IPS-15b (cell line): ENCODE results near the gene KCNK13.

ENCODE experiments used
- H3K27me3 ChIP-seq: one replicate; pipeline ENCODE4 v1.6.1; 2013; ENCODE audit warnings: low read length; ENCODE audit not compliant: control insufficient read depth, insufficient read depth
- H3K36me3 ChIP-seq: one replicate; pipeline ENCODE4 v1.6.1; 2013; ENCODE audit warnings: low read length; ENCODE audit not compliant: control insufficient read depth, insufficient read depth
- H3K4me1 ChIP-seq: one replicate; pipeline ENCODE4 v1.6.1; 2013; ENCODE audit warnings: mild to moderate bottlenecking, low read length; ENCODE audit not compliant: control insufficient read depth, insufficient read depth
- H3K4me3 ChIP-seq: one replicate; pipeline ENCODE4 v1.5.1; 2013; ENCODE audit warnings: low read depth, low read length
- H3K9ac ChIP-seq: one replicate; pipeline ENCODE4 v1.6.1; 2013; ENCODE audit warnings: low read depth, mild to moderate bottlenecking, low read length
- H3K9me3 ChIP-seq: one replicate; pipeline ENCODE4 v1.6.1; 2013; ENCODE audit warnings: mild to moderate bottlenecking, low read length; ENCODE audit not compliant: control insufficient read depth, insufficient read depth

Gene KCNK13

DNA sequence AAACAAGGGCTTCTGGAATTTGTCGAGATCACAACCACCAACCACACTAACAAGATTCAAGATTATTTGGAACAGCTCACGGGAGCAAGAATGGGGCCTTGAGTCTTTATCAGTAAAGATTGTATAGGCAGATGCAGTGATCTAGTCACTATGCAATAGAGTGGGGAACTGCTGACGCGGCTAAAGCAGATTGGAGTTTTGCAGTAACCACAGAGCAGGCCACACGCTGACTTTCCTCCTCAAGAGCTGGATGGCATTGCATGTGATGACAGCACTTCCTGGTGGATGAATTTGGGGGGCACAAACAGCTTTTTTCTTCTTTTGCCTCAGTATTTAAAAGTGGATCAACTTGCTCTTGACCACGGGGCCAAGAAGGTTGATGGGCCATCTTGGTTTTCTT lies 46.0 kb downstream of the KCNK13 start:
- H3K9ac ChIP-seq: no peak overlapping the region
- H3K4me1 ChIP-seq: no peaks in the 10 kb centered on the region
- H3K4me3 ChIP-seq: no peak overlapping the region
- H3K36me3 ChIP-seq: no peaks in the 10 kb centered on the region
- no peaks in the 10 kb centered on the region for H3K27me3 ChIP-seq
- no peaks in the 10 kb centered on the region for H3K9me3 ChIP-seq

DNA sequence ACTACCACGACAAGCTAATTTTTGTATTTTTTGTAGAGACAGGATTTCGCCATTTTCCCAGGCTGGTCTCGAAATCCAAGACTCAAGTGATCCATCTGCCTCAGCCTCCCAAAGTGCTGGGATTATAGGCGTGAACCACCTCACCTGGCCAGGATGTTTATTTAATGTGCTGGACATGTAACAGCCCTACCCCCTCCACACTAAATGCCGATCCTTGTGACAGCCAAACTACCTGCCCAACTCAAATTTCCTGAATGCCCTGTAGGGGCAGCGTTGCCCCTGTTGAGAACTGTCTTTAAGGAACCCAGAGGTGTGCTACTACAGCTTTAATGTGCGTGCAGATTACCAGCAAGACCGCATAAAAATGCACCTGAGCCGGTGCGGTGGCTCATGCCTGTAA lies 48.1 kb downstream of the KCNK13 start:
- Histone ChIP-seq H3K9ac (no peak overlapping the region), H3K36me3 (no peaks in the 10 kb centered on the region), H3K4me3 (no peak overlapping the region), H3K9me3 (no peaks in the 10 kb centered on the region), H3K27me3 (no peaks in the 10 kb centered on the region), H3K4me1 (no peaks in the 10 kb centered on the region)

DNA sequence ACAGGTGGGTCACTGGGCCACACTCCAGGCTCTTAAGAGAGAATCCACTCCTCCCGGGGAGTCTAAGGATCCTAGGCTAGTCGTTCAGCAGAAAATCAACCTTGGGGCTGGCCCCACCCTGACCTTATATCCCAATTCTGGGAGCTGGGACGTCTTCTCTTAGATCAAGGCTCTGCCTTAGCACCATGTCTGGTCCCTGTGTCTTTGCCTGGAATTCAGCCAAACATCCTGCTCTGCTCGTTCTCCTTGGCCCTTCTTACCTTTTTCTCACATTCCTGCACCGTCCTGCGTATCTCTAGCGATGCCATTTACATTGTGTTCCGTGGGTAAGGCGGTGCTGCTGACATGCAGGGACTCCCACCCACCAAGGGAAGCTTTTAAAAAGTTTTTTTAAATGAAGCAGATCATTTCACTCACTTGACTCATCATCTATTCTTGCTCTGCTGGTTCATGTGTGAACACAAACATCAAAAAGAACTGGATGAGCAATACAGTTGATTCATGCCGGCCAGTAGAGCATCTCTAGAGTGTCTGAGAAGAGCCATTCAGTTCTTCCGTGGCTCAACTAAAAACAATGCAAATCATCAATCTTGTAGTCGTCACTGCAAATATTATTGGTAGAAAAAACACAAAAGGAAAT lies 50.2 kb downstream of the KCNK13 start:
- Histone ChIP-seq H3K9me3 (no peaks in the 10 kb centered on the region), H3K4me1 (no peaks in the 10 kb centered on the region), H3K4me3 (no peak overlapping the region), H3K36me3 (no peaks in the 10 kb centered on the region), H3K27me3 (no peaks in the 10 kb centered on the region), H3K9ac (no peak overlapping the region)

DNA sequence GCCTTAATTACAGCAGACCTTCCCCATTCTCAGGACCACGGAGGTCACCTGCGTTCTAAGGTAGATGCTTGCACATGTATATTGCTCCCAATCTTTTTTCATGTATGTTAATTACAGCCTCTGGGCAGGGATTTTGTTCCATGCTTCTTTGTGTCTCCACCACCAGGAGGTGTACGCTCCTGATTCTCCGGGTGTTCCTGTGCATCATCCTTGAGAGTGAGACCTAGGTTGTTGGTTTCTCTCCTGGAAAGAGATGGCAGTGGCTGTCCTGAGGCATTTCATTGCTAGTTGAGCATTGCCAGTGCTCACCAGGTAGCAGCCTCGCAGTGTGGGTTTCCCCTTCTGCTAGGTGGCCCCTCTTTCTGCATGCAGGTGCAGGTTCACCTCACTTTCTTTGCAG lies 52.8 kb downstream of the KCNK13 start:
- no peak overlapping the region for H3K9ac ChIP-seq
- H3K9me3 ChIP-seq: no peaks in the 10 kb centered on the region
- H3K4me3 ChIP-seq: no peak overlapping the region
- no peaks in the 10 kb centered on the region for H3K4me1 ChIP-seq
- H3K36me3 ChIP-seq: no peaks in the 10 kb centered on the region
- H3K27me3 ChIP-seq: no peaks in the 10 kb centered on the region

DNA sequence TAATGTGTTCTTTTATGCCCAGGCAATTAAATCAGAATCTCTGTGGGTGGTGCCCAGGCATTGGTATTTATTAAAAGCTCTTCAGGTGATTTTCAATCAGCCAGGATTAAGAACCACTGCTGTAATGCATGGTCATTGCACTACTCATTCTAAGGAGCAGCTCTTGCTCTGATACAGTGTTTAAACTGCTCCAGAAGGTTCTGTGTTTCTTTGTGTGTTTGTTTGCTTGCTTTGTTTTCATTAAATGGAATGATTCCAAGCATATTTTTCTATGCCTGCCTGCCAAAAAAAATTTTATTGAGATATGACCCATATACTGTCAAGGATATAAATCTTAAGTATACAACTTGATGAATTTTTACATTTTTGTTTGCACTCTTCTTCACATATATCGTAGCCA lies 54.0 kb downstream of the KCNK13 start:
- H3K4me1 ChIP-seq: no peaks in the 10 kb centered on the region
- no peaks in the 10 kb centered on the region for H3K27me3 ChIP-seq
- H3K9me3 ChIP-seq: no peaks in the 10 kb centered on the region

DNA sequence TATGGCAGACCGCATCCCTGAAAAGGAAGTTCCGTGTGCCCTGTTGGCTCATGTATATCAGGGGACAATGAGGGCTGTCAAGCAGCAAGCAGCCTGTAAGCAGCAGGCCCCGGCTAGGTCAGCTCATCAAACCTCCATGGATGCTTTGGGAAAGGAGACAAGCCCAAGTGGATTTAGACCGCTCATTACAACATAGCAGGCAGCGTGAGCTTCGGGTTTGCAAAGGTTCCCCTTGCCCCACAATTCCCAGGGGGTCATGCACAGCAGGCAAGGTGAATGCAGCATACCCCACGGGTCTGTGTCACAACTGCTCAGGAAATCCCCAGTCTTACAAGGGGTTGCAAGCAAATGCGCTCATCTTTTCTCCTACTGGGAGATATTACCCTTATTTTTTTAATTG lies 54.6 kb downstream of the KCNK13 start:
- Histone ChIP-seq H3K4me1 (no peaks in the 10 kb centered on the region), H3K36me3 (no peaks in the 10 kb centered on the region), H3K27me3 (no peaks in the 10 kb centered on the region), H3K4me3 (no peak overlapping the region), H3K9ac (no peak overlapping the region), H3K9me3 (no peaks in the 10 kb centered on the region)

More for the DNA sequence above, 54.0 kb downstream of the KCNK13 start:
- no peaks in the 10 kb centered on the region for H3K36me3 ChIP-seq
- no peak overlapping the region for H3K9ac ChIP-seq
- no peak overlapping the region for H3K4me3 ChIP-seq

DNA sequence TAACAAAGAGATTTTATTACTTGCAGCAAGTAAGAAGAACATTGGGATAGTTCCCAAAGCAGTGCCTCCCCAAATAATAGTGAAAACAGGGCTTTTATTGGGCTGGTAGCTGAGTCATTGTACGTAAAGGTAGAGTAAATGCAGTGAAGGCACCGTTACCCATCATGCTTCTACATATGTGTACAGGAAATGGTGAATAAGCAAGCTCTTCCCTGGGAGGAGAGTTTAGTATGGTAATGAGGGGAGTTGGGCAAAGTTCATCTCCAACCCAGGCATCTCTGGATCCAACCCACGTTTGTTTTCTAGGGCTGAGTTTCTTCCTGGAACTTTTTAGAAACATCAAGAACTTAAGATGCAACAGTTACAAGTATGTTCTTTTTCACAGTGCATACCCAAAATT lies 56.2 kb downstream of the KCNK13 start:
- Histone ChIP-seq H3K36me3 (no peaks in the 10 kb centered on the region), H3K4me3 (no peak overlapping the region), H3K9ac (no peak overlapping the region), H3K9me3 (no peaks in the 10 kb centered on the region), H3K27me3 (no peaks in the 10 kb centered on the region), H3K4me1 (no peaks in the 10 kb centered on the region)

DNA sequence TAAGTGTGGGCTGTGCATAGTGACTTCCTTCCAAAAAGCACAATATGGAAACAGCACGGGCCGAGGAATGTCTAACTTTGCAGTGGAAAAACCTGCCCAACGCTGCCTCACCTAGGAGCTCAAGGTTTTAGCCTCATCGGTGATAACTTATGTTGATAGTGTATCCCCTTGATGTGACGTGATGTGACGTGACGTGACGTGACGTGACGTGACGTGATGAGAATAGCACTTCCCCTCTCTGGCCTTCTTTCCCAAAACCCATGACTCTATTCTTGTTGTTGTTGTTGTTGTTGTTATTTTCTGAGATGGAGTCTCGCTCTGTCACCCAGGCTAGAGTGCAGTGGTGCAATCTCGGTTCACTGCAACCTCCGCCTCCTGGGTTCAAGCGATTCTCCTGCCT lies 64.5 kb downstream of the KCNK13 start:
- Histone ChIP-seq H3K27me3 (no peaks in the 10 kb centered on the region), H3K4me3 (no peak overlapping the region), H3K4me1 (no peaks in the 10 kb centered on the region), H3K36me3 (no peaks in the 10 kb centered on the region), H3K9me3 (no peaks in the 10 kb centered on the region), H3K9ac (no peak overlapping the region)

DNA sequence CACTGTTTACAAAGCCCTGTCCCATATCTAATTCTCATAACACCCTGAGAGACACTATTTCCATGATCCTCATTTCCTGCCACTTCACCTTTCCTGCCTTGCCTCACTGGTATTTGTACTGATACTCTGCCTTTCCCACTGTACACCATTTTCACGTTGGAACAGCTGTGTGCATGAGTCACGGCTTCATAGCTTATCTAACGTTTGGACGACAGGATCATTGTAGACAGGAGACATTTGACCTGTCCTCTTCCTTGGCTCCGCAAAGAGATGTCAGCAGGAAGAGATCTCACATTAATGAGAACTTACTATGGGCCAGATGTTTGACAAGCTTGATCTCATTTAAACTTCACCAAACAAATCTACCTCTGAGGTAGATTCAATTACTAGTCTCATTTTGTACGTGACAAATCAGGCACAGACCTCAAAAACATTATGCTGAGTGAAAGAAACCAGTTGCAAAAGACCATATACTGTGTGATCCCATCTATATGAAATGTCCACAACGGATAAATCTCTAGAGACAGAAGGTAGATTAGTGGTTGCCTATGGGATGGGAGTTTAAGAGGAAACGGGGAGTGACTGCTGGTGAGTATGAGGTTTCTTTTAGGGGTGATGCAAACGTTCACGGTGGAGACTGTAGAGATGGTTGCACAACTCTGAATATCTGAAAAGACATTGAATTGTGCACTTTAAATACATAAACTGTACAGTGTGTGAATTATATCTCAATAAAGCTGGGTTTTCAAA lies 71.2 kb downstream of the KCNK13 start:
- no peaks in the 10 kb centered on the region for H3K4me1 ChIP-seq
- H3K27me3 ChIP-seq: no peaks in the 10 kb centered on the region
- no peaks in the 10 kb centered on the region for H3K36me3 ChIP-seq
- H3K4me3 ChIP-seq: no peak overlapping the region
- no peaks in the 10 kb centered on the region for H3K9me3 ChIP-seq
- H3K9ac ChIP-seq: no peak overlapping the region

DNA sequence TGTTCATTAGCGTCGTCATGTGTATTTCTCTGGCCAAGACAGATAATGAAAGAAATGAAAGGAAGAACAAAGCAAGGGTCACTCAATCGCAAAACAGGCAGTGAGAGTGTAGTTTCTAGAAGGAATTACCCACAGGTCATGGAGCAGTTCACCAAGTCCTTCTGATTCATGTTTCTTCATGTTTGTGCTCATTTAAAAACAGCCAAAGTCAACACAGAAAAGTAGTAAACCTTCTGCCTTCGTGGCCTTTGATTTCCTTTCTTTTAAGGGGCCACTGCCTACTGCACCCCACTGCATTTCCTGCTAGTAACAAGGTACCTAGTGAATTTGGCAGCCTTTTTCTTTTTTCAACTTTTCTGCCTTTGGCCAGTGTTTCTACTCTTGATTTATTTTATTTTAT lies 75.1 kb downstream of the KCNK13 start:
- Histone ChIP-seq H3K4me3 (no peak overlapping the region), H3K9ac (no peak overlapping the region), H3K36me3 (no peaks in the 10 kb centered on the region), H3K4me1 (no peaks in the 10 kb centered on the region), H3K27me3 (no peaks in the 10 kb centered on the region), H3K9me3 (no peaks in the 10 kb centered on the region)

DNA sequence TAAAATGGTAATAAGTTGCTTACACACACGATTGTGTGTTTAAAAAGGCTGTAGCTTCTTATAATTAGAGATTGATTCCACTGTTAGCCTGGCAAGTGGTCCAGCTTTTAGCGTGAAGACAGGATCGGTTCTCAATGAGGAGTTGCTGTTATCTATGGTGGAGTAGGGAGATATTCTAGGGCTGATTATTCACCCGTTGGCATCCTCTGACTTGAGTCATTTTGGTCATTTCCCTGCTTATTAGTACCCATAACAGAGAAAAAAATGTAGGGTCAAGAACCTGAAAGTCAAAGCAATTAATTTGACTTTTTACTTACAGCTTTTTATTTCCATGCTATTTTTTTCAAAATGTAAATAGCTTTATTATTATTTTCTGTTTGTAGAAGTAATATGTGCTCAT lies 76.0 kb downstream of the KCNK13 start:
- H3K36me3 ChIP-seq: no peaks in the 10 kb centered on the region
- H3K9me3 ChIP-seq: no peaks in the 10 kb centered on the region
- no peak overlapping the region for H3K9ac ChIP-seq
- H3K4me1 ChIP-seq: no peaks in the 10 kb centered on the region
- no peaks in the 10 kb centered on the region for H3K27me3 ChIP-seq
- H3K4me3 ChIP-seq: no peak overlapping the region

DNA sequence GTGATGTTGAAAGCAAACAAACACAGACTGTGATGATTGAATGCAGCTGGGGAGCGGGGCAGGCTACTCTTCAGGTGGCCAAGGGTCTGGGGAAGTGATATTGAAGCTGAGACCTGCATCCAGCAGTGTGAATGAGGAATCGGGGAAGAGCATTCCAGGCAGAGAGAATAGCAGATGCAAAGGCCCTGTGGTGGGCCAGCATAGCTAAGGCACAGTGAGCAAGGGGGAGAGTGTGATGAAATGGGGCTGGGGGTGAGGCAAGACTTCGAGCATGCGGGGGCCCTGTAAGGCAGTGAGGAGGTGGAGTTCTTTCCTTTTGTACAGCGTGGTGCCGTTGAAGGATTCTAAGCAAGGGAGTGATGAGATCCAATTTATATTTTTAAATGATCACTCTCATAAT lies 77.4 kb downstream of the KCNK13 start:
- H3K9me3 ChIP-seq: no peaks in the 10 kb centered on the region
- H3K27me3 ChIP-seq: no peaks in the 10 kb centered on the region
- no peak overlapping the region for H3K4me3 ChIP-seq
- no peak overlapping the region for H3K9ac ChIP-seq
- no peaks in the 10 kb centered on the region for H3K36me3 ChIP-seq
- H3K4me1 ChIP-seq: no peaks in the 10 kb centered on the region
